ENCODE measurements around the gene CLN5.

DNA sequence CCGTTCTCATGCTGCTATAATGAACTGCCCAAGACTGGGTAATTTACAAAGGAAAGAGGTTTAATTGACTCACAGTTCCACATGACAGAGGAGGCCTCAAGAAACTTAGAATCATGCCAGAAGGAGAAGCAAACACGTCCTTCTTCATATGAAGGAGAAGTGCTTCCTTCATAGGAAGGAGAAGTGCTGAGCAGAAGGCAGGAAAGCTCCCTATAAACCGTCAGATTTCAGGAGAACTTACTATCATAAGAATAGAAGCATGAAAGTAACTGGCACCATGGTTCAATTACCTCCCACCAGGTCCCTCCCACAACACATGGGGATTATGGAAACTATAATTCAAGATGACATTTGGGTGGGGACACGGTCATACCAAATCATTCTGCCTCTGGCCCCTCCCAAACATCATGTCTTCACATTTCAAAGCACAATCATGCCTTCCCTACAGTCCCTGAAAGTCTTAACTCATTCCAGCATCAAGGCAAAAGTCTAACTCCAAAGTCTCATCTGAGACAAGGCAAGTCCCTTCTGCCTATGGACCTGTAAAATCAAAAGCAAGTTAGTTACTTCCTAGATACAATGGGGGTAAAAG, 32.9 kb upstream of the CLN5 start:
- TF ChIP-seq, protein P1, sequence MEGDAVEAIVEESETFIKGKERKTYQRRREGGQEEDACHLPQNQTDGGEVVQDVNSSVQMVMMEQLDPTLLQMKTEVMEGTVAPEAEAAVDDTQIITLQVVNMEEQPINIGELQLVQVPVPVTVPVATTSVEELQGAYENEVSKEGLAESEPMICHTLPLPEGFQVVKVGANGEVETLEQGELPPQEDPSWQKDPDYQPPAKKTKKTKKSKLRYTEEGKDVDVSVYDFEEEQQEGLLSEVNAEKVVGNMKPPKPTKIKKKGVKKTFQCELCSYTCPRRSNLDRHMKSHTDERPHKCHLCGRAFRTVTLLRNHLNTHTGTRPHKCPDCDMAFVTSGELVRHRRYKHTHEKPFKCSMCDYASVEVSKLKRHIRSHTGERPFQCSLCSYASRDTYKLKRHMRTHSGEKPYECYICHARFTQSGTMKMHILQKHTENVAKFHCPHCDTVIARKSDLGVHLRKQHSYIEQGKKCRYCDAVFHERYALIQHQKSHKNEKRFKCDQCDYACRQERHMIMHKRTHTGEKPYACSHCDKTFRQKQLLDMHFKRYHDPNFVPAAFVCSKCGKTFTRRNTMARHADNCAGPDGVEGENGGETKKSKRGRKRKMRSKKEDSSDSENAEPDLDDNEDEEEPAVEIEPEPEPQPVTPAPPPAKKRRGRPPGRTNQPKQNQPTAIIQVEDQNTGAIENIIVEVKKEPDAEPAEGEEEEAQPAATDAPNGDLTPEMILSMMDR (conservative IDR thresholded peaks at IDR 0.05) = no peak
- no peak for TF ChIP-seq EZH2 (IDR thresholded peaks at IDR 0.05; ENCODE audit: low read depth)
